HG03558 (cell line): ENCODE data around the gene NRP1.
"Not testable (repeated sequence)": the region's sequence is repeated elsewhere in the genome, so short reads cannot be mapped to it uniquely, and the experiment has no call there.

Source experiments
- ATAC-seq: cut with Tn5 transposase; IDR thresholded peaks from one replicate; pipeline ENCODE4 v1.9.1; 2021; ENCODE audit warnings: moderate number of reproducible peaks; ENCODE audit not compliant: unreplicated experiment; ENCODE audit errors: extremely low read depth

NRP1 gene

DNA sequence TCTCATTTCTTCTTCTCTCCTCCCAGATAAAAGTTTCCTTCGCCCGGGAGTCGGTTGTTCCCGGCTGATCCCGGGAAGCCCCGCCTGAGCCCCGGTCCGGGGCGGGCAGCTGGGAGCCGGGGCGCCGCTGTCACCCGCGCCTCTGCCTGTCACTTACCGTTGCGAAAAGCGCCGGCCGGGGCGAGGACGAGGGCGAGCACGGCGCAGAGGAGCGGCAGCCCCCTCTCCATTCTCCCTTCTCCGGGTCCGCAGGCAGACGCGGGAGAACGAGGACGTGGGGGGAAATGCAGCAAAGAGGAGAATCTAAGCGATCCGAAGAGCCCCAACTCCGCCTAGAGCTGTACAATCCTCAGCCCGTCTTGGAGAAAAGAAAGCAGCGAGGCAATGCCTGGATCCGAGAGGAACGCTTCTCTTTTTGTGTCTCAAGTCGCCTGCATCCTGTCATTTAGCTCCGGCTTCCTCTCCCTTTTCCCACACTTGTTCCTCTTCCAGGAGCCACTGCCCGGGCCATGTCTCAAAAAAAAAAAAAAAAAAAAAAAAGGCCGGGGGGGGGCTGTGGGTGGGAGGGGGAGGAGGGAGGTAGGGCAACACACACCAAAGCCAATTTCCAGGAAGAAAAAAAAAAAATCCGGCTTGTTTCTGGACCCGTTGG is at the start of gene NRP1:
TSS of gene NRP1 (minus strand) at position 515 of the 652 bp plus-strand sequence. CDS start at position 230, 285 bp downstream.
- ATAC-seq, result no peak

DNA sequence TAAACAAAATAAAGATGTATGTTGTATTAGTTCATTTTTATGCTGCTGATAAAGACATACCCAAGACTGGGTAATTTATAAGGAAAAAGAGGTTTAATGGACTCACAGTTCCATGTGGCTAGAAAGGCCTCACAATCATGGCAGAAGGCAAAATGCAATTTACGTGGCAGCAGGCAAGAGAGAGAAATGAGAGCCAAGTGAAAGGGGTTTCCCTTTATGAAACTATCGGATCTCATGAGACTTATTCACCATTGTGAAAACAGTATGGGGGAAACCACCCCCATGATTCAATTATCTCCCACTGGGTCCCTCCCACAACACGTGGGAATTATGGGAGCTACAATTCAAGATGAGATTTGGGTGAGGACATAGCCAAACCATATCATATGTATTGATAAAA is 49.7 kb upstream of the NRP1 start:
- ATAC-seq, result not testable (repeated sequence)

- ATAC-seq, result no peak
Measured at GRCh38 chr10:33382921-33383713, 48.6 kb upstream of the NRP1 start.

DNA sequence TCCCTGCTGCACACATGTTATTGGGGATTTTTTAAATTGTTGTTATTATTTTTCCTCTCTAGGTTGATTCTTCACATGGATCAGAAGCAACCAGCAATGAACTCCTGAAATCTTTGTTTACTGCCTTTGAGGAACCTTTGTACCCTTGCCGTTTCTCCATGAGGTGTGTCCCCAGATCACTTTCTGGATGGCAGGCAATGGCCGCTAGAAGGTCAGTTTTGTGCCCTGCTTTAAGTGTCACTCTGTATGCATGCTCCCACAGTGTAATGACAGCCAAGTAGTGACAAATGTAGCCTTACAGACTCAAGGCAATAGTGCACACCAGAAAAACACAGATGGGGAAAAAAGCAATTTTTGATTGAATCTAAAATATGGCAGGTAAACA is 47.7 kb upstream of the NRP1 start:
- ATAC-seq, result no peak

DNA sequence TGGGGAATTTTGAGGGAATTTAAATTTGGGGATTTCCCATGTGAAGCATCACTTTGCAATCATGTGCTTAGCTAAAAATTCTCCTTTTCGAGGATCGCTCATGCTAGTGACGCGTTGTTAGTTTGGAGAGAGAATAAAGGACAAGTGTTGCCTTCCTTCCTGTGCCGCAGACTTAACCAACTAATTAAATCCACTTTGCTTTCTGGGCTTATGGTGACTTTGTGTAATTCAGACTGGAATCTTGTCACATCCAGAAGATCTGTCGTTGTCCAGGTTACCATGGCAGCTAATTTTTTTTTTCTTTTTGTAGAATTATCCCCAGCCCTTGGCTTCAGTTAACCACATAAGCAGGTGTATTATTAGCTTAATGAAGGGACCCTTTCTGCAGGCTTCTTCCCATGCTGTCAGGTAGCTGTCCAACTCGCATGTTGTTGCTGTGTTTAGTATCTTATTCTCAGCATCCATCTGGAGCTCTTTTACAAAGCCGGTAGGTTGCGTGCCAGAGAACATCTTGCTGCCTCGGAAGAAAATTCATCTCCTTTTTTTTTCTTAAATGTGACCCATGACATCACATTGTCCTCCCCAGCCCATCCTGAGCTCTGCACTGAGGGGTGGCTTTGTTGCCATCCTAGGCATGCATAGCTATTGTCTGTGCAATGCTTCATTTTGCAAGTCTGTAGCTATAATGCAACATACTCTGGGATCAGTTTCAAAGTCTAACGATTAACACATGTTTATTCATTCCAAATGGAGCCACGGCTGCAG is 47.2 kb upstream of the NRP1 start:
- ATAC-seq, result no peak

- ATAC-seq, result no peak
Measured at GRCh38 chr10:33377658-33378025, 43.2 kb upstream of the NRP1 start.

DNA sequence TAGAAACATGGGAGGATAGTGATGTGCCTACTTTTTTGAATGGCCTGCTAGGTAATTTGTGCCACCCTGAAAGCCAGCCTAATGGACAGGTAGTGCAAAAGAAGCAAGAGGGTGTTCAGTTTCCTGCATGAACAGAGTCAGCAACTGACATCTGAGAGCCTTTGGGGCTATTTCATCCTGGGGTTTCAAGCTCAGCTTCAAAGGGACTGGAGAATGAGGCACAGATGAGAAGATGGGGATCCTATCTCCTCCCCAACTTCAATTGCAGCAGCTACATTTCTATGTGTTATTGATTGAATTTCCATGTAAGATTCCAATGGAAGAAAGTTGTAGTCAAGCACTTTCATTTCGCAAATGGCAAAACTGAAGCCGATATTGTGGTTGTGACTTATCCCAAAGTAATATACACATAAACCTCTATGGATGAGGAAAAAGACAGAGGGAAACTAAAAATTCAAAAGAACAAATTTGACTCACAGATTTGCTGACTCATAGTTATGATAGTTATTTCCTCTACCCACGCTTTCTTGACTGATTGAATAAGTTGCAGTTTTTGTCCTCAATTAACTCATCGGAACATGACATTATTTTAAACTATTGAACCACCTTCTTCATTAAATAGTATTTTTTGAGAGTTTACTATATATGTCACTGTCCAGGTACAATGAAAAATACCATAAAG is 42.6 kb upstream of the NRP1 start:
- ATAC-seq, result no peak

DNA sequence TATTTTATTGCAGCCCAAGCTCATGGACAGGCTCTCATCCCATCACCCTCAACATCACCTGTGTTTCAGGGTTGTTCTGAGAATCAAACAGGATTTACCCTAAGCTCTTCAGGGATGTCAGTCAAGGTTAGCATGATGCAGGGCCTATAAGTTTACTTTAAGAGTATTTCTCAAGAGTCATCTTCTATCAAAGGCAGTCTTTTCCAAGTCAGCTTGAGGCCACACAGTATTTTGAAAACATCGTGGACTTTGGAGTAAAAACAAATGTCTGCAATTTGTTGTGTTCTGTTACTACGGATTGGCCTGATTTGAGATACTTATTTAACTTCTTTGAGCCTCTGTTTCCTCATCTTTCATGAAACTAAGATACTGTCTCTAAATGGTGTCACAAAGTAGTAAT is 42.0 kb upstream of the NRP1 start:
- no peak for ATAC-seq

- ATAC-seq, result no peak
Measured at GRCh38 chr10:33373263-33373662, 38.8 kb upstream of the NRP1 start.

DNA sequence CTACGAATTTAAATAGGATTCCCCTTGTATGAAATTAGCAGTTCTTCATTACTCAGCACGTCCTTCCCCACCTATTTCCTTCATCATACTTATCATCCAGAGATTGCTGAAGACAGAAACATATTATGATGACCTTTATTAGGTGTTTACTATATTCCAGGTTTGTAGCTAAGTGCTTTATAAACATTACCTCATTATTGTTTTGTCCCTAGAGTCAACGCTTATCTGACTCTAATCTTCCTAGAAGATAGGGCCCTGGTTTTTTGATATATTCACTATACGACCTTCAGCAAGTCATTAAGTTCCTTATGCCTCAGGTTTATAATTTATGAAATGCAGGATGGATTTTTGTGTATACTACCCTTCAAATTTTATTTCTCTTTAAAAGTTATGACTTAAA is 36.8 kb upstream of the NRP1 start:
- no peak for ATAC-seq

DNA sequence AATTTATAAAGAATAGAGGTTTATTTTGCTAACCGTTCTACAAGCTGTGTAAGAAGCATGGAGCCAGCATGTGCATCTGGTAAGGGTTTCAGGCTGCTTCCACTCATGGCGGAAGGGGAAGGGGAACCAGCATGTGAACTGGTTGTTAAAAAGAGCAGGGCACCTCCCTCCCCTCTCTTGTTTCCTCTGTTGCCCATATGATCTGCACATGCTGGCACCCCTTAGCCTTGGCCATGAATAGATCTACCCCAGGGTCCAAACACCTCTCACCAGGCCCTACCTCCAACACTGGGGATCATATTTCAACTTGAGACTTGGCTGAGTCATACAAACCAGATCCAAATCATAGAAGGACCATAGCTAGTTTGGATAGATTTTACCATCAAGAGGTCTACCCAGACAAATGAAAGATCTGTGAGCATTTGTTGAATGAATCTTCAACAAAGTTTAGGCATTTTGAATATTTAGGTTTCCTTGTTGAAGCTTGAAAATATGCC is 36.0 kb upstream of the NRP1 start:
- no peak for ATAC-seq

GRCh38 chr10:33368086-33368485 is 33.6 kb upstream of the NRP1 start:
- no peak for ATAC-seq

- no peak for ATAC-seq
Measured at GRCh38 chr10:33365871-33366411, 31.5 kb upstream of the NRP1 start.

DNA sequence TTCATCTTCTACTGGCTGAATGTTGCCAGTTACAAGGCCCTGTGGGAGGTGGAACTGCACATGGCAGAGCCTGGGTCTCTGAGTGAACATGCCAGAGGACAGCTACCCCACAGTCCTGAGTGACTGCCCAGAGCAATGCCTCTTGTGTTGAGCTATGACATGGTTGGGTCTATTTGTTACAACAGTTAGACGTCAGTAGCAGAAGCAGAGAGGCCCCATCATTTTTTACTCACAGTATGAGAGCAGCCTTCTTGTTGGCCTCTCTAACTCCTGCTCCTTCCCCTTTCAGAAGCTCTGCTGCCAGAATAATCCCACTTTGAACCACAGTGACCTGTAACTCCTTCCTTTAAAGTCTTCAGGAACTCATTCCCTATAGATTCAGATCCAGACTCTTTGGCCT is 30.8 kb upstream of the NRP1 start:
- no peak for ATAC-seq

DNA sequence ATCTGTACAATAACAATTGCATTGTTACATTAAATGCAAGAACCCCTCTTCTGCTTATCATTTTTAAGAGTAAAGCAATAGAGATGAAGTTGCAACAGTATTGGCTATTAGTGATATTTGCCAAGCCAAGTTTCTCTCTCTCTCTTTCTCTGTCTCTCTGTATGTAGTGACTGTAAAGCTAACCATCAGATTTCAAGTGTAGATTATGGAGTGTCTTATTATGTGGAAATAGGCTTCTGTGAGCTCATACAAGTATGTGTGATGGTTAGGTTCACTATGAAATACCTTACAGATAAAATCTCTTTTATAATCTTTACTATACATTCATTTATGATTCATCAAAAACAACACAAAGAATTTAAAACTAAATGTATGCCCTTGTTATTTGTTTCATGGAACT is 28.6 kb upstream of the NRP1 start:
- ATAC-seq, result no peak

DNA sequence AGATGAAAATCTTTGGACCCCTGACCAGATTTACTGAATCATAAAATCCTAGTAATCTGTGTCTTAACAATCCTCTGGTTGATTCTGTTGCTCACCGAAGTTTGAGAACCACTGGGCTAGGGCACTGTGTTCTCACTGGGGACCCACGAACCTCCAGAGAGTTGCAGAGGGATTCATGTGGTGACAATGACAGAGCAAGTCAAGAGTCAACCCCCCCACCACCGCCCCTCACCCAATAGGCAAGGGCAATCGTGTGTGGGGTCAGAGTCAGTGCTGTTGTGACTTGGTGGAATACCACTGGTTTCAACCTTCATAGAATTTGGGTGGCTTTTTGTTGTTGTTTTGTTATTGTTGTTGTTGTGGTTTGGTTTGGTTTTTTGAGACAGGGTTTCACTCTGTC is 23.5 kb upstream of the NRP1 start:
- no peak for ATAC-seq

DNA sequence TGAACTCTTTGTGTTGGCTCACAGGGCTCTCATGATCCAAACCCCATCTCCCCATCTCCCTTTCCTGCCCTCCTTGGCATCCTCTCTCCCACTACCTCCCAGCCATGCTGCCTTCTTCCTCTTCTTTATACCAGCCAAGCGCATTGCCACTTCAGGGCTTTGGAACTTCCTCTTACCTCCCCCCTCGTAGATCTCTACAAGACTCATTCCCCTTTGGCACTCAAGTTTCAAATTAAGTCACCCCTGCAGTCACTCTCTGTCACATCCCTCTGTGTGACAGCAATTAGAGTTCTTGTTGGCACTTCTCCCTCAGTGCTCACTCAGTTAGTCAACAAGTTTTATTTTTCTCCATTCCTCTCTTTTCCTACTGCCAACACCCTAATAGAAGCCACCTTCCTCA is 20.8 kb upstream of the NRP1 start:
- ATAC-seq, result no peak

- ATAC-seq, result no peak
Measured at GRCh38 chr10:33353853-33354252, 19.4 kb upstream of the NRP1 start.

DNA sequence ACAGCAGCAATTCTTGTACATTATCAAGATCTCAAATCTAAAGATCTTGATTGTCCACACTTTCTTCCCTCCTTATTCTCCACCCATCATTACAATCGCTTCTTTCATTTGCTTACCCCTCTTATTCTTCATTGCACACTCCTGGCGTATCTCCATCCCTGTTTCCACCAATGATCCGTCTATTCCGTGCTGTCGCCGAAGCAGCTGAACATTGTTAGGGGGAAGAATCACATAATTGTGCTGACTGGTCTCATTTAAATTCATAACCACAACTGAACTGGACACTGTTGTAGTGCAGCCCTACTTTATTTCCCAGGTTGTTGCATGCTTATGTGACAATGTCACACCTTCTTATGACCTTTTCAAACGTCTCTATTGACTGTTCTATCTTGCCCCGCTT is 18.9 kb upstream of the NRP1 start:
- ATAC-seq, result no peak

GRCh38 chr10:33352615-33353014 is 18.1 kb upstream of the NRP1 start:
- no peak for ATAC-seq
